IMR-90 (cell line): Measurements from ENCODE around the gene CERK. TPM values are rescaled to one million over a fixed set of nuclear protein-coding genes. Genes with fewer than 3 reads are reported as not detected.

Experiments
- ATAC-seq: fragments of 200-7000 bp; cut with Tn5 transposase; 2 replicates; pipeline ENCODE4 v1.9.1; 2020; ENCODE audit warnings: low read depth, mild to moderate bottlenecking, moderate library complexity
- BruUV-seq: library from RNA; stranded (reverse); fragments of 400-500 nt; replicated peaks from 2 replicates; lab custom pipeline; 2021; lab: Mats Ljungman, UMichigan
- CTCF ChIA-PET: fragments of 300-600 bp; formaldehyde crosslinking; extraction: SDS; loops from one replicate; lab custom pipeline; 2021; ENCODE audit warnings: antibody characterized with exemption; lab: Yijun Ruan, JAX
- POLR2A ChIA-PET: fragments of 300-600 bp; sonication (Branson Sonifier 250); formaldehyde crosslinking; loops from one replicate; lab custom pipeline; 2022; ENCODE audit warnings: antibody characterized with exemption; ENCODE audit not compliant: unreplicated experiment; lab: Charles Lee
- DNase-seq: peaks from one replicate; pipeline ENCODE4 v3.0.0; 2013
- H2AFZ ChIP-seq: replicated peaks from 2 replicates; pipeline ENCODE3; 2013; ENCODE audit warnings: low read length, mild to moderate bottlenecking; ENCODE audit not compliant: poor library complexity
- H2AK5ac ChIP-seq: 2 replicates; pipeline ENCODE4 v1.6.1; 2013; ENCODE audit warnings: low read depth, low read length, inconsistent platforms
- H2AK9ac ChIP-seq: replicated peaks from 2 replicates; pipeline ENCODE3; 2013; ENCODE audit warnings: mild to moderate bottlenecking, low read depth, low read length, moderate library complexity; ENCODE audit not compliant: poor library complexity
- H2BK120ac ChIP-seq: 2 replicates; pipeline ENCODE4 v1.6.1; 2013; ENCODE audit warnings: low read depth, low read length, inconsistent platforms
- H2BK15ac ChIP-seq: 3 replicates; pipeline ENCODE4 v1.6.1; 2013; ENCODE audit warnings: low read depth, low read length, inconsistent platforms
- H2BK20ac ChIP-seq: 2 replicates; pipeline ENCODE4 v1.6.1; 2013; ENCODE audit warnings: low read depth, mild to moderate bottlenecking, inconsistent platforms, low read length, moderate library complexity
- H2BK5ac ChIP-seq: 2 replicates; pipeline ENCODE4 v1.6.1; 2013; ENCODE audit warnings: mild to moderate bottlenecking, low read depth, low read length, inconsistent platforms; ENCODE audit not compliant: poor library complexity, severe bottlenecking
- H3K14ac ChIP-seq: replicated peaks from 2 replicates; pipeline ENCODE4 v1.6.1; 2013; ENCODE audit warnings: low read depth, low read length, inconsistent platforms
- H3K18ac ChIP-seq: 2 replicates; pipeline ENCODE4 v1.6.1; 2013; ENCODE audit warnings: low read depth, low read length, control low read depth
- H3K23ac ChIP-seq: 2 replicates; pipeline ENCODE4 v1.6.1; 2013; ENCODE audit warnings: low read depth, low read length, inconsistent platforms
- H3K27ac ChIP-seq: 2 replicates; pipeline ENCODE4 v1.5.1; 2013; ENCODE audit warnings: mild to moderate bottlenecking, control low read depth, low read length; ENCODE audit not compliant: insufficient read depth
- H3K27me3 ChIP-seq: 2 replicates; pipeline ENCODE4 v1.6.1; 2013; ENCODE audit warnings: low read length; ENCODE audit not compliant: control insufficient read depth, insufficient read depth
- H3K36me3 ChIP-seq: 2 replicates; pipeline ENCODE4 v1.6.1; 2013; ENCODE audit warnings: low read length, mixed read lengths; ENCODE audit not compliant: control insufficient read depth, insufficient read depth
- H3K4ac ChIP-seq: 2 replicates; pipeline ENCODE4 v1.6.1; 2013; ENCODE audit warnings: low read depth, low read length, inconsistent platforms
- H3K4me1 ChIP-seq: 2 replicates; pipeline ENCODE4 v1.6.1; 2013; ENCODE audit warnings: low read length, mixed read lengths; ENCODE audit not compliant: control insufficient read depth, insufficient read depth
- H3K4me2 ChIP-seq: 2 replicates; pipeline ENCODE4 v1.6.1; 2013; ENCODE audit warnings: low read depth, mild to moderate bottlenecking, control low read depth, low read length, moderate library complexity
- H3K4me3 ChIP-seq: 2 replicates; pipeline ENCODE4 v1.5.1; 2013; ENCODE audit warnings: low read depth, mild to moderate bottlenecking, control low read depth, low read length, moderate library complexity; ENCODE audit not compliant: insufficient read depth
- H3K56ac ChIP-seq: 2 replicates; pipeline ENCODE4 v1.6.1; 2013; ENCODE audit warnings: low read length, inconsistent platforms; ENCODE audit not compliant: insufficient read depth; ENCODE audit errors: extremely low read depth
- H3K79me1 ChIP-seq, 2 experiments: 2 replicates each; pipeline ENCODE4 v1.6.1; 2013; ENCODE audit warnings: low read length in 2 of 2, inconsistent platforms in 1 of 2, low read depth in 1 of 2
- H3K9ac ChIP-seq: 2 replicates; pipeline ENCODE4 v1.6.1; 2013; ENCODE audit warnings: low read depth, low read length, control low read depth
- H3K9me1 ChIP-seq: 2 replicates; pipeline ENCODE4 v1.6.1; 2013; ENCODE audit warnings: low read length, inconsistent platforms; ENCODE audit not compliant: insufficient read depth
- H3K9me3 ChIP-seq: 2 replicates; pipeline ENCODE4 v1.6.1; 2013; ENCODE audit warnings: low read length; ENCODE audit not compliant: control insufficient read depth, insufficient read depth
- H4K20me1 ChIP-seq: 2 replicates; pipeline ENCODE4 v1.6.1; 2013; ENCODE audit warnings: low read length, inconsistent platforms; ENCODE audit not compliant: insufficient read depth
- H4K5ac ChIP-seq: 2 replicates; pipeline ENCODE4 v1.6.1; 2013; ENCODE audit warnings: mild to moderate bottlenecking, low read depth, low read length, control low read depth
- H4K8ac ChIP-seq, 2 experiments: 2 replicates each; pipeline ENCODE4 v1.6.1; 2013; ENCODE audit warnings: low read depth in 2 of 2, low read length in 2 of 2, control low read depth in 1 of 2, inconsistent platforms in 1 of 2
- H4K91ac ChIP-seq: 2 replicates; pipeline ENCODE4 v1.6.1; 2013; ENCODE audit warnings: low read depth, low read length, inconsistent platforms; ENCODE audit not compliant: insufficient read depth
- BHLHE40 ChIP-seq: fragments of 150-350 bp; IDR thresholded peaks from 2 replicates; pipeline ENCODE4 v1.6.1; 2016; ENCODE audit warnings: mild to moderate bottlenecking, low read depth, low read length
- CEBPB ChIP-seq: IDR thresholded peaks from 2 replicates; pipeline ENCODE4 v1.6.1; 2012; ENCODE audit warnings: low read depth, low read length, improper control_type of control experiment
- FOS ChIP-seq: fragments of 150-350 bp; IDR thresholded peaks from 2 replicates; pipeline ENCODE4 v1.6.1; 2016; ENCODE audit warnings: low read depth, low read length
- MAFK ChIP-seq: IDR thresholded peaks from 2 replicates; pipeline ENCODE4 v1.6.1; 2012; ENCODE audit warnings: low read depth, low read length, improper control_type of control experiment
- MXI1 ChIP-seq: IDR thresholded peaks from 2 replicates; pipeline ENCODE4 v1.6.1; 2012; ENCODE audit warnings: low read depth, mild to moderate bottlenecking, low read length, moderate library complexity, borderline replicate concordance
- NFE2L2 ChIP-seq: fragments of 150-350 bp; IDR thresholded peaks from 2 replicates; pipeline ENCODE4 v1.6.1; 2016; ENCODE audit warnings: low read depth, mild to moderate bottlenecking, low read length
- POLR2A ChIP-seq: IDR thresholded peaks from 2 replicates; pipeline ENCODE4 v1.6.1; 2012; ENCODE audit warnings: mild to moderate bottlenecking, low read depth, low read length
- RCOR1 ChIP-seq: IDR thresholded peaks from 2 replicates; pipeline ENCODE4 v1.6.1; 2012; ENCODE audit warnings: mild to moderate bottlenecking, low read length, improper control_type of control experiment; ENCODE audit not compliant: insufficient replicate concordance
- RFX5 ChIP-seq: IDR thresholded peaks from 2 replicates; pipeline ENCODE4 v1.8.0; 2012; ENCODE audit warnings: low read depth, mild to moderate bottlenecking, low read length, moderate library complexity
- SMC3 ChIP-seq: fragments of 150-350 bp; IDR thresholded peaks from 2 replicates; pipeline ENCODE4 v1.6.1; 2016; ENCODE audit warnings: low read depth, mild to moderate bottlenecking, antibody characterized with exemption, low read length, moderate library complexity
- WGBS, 2 experiments: methylation state at CpG; one replicate each; pipeline versions ENCODE4 v1.1.5 to v1.1.7; 2013; ENCODE audit warnings: missing lambda C conversion rate in 2 of 2; ENCODE audit not compliant: insufficient read length in 1 of 2; ENCODE audit errors: extremely low coverage in 2 of 2; 5-methylcytosine and 5-hydroxymethylcytosine counted together
- dilution Hi-C: fragments of 300-500 bp; cut with HindIII; formaldehyde crosslinking; loops from one replicate; pipeline ENCODE4 v1.14.3; 2018; ENCODE audit warnings: low sequenced_read_pairs; ENCODE audit not compliant: unreplicated experiment
- in situ Hi-C: fragments of 300-500 bp; cut with MboI; formaldehyde crosslinking; loops from 3 replicates; pipeline ENCODE4 v1.14.3; 2019; ENCODE audit warnings: low sequenced_read_pairs, inconsistent platforms, mixed read lengths
- intact Hi-C: fragments of 100-400 bp; cut with micrococcal nuclease; formaldehyde crosslinking; loops from 2 replicates; pipeline ENCODE4 v1.10.0; 2022
- polyA plus RNA-seq, 3 experiments: library from polyadenylated mRNA; depleted of rRNA; stranded (reverse); fragments of >200 nt; gene quantifications; 2 replicates each; pipeline ENCODE4 v1.2.3, GENCODE V29; 2012; ENCODE audit warnings: low replicate concordance in 1 of 3
- total RNA-seq: library from RNA; depleted of rRNA; stranded (reverse); fragments of >200 nt; gene quantifications from 2 replicates; pipeline ENCODE4 v1.2.3, GENCODE V29; 2012
- TF ChIP-seq, protein P1 (sequence below): conservative IDR thresholded peaks from 2 replicates; pipeline ENCODE4 v1.5.1; 2012; ENCODE audit warnings: mild to moderate bottlenecking, low read depth, low read length, improper control_type of control experiment
- TF ChIP-seq, protein P2 (sequence below): fragments of 150-350 bp; IDR thresholded peaks from 2 replicates; pipeline ENCODE4 v1.6.1; 2016; ENCODE audit warnings: low read depth, mild to moderate bottlenecking, low read length, moderate library complexity, borderline replicate concordance

The CERK gene
- total and polyA plus RNA-seq, 2 of the 4 experiments (the other 2 are of a cell fraction), result 25.3 to 38.7 TPM

DNA sequence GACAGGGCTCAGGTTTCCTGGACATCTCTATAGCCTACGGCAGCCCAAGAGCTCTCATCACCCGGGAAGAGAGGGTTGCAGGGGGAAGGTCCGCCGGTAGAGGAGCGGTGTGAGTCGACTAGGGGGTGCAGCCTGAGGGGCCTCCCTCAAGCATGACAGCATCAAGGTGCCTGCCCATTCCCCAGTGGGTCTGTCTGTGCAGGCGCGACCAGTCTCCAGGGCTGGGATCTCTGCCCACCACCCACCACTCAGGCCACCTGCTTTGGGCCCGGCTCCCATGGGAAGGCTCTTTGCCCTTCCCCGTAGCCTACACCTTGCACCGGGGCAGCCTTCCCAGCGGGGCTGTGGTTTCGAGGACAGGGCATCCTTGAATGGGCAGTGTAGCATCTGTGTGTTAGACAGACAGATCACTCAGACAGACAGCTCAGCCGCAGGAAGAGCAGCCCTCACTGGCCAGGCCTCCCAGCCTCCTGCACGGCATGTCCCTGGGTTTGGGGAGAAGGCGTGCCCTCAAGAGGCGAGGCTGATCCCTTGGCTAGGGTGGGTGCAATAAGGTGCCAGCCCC lies 29.2 kb downstream of the CERK start:
- dilution Hi-C loops, result no loop called here
- H3K9ac ChIP-seq, result no peak overlapping the region

More for the DNA sequence above, 29.2 kb downstream of the CERK start:
- Histone ChIP-seq H2AK9ac (no peak overlapping the region), H3K4me2 (no peak overlapping the region), H3K4me3 (no peak overlapping the region), H3K4ac (no peak overlapping the region), H3K56ac (no peak overlapping the region), H3K79me1 (peaks cover 23 to 44% of the 10 kb centered on the region in 2 experiments), H2BK120ac (no peak overlapping the region), H3K9me3 (no peaks in the 10 kb centered on the region), H4K91ac (no peak overlapping the region), H2AK5ac (no peak overlapping the region), H3K9me1 (peaks cover 11% of the 10 kb centered on the region), H3K27ac (no peak overlapping the region), H2AFZ (no peak overlapping the region), H3K23ac (no peak overlapping the region), H3K14ac (no peak overlapping the region), H2BK20ac (no peak overlapping the region), H3K18ac (no peak overlapping the region), H4K20me1 (peaks cover 15% of the 10 kb centered on the region), H4K5ac (no peak overlapping the region), H2BK5ac (no peak overlapping the region), H3K4me1 (peaks cover 5% of the 10 kb centered on the region; the same call in 1 of the 2 replicates), H2BK15ac (no peak overlapping the region), H4K8ac (no peak overlapping the region), H3K36me3 (peaks cover 64% of the 10 kb centered on the region), H3K27me3 (no peaks in the 10 kb centered on the region)
- in situ Hi-C loops (no loop called here), intact Hi-C loops (no loop called here)
- no peak for TF ChIP-seq MAFK
- TF ChIP-seq NFE2L2, result no peak
- TF ChIP-seq BHLHE40, result no peak
- TF ChIP-seq POLR2A, result no peak
- no peak for TF ChIP-seq FOS
- no peak for TF ChIP-seq RFX5
- no peak for TF ChIP-seq CEBPB
- no peak for TF ChIP-seq RCOR1
- TF ChIP-seq, protein P1, sequence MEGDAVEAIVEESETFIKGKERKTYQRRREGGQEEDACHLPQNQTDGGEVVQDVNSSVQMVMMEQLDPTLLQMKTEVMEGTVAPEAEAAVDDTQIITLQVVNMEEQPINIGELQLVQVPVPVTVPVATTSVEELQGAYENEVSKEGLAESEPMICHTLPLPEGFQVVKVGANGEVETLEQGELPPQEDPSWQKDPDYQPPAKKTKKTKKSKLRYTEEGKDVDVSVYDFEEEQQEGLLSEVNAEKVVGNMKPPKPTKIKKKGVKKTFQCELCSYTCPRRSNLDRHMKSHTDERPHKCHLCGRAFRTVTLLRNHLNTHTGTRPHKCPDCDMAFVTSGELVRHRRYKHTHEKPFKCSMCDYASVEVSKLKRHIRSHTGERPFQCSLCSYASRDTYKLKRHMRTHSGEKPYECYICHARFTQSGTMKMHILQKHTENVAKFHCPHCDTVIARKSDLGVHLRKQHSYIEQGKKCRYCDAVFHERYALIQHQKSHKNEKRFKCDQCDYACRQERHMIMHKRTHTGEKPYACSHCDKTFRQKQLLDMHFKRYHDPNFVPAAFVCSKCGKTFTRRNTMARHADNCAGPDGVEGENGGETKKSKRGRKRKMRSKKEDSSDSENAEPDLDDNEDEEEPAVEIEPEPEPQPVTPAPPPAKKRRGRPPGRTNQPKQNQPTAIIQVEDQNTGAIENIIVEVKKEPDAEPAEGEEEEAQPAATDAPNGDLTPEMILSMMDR, result no peak
- no peak for TF ChIP-seq SMC3
- no peak for TF ChIP-seq MXI1
- TF ChIP-seq, protein P2, sequence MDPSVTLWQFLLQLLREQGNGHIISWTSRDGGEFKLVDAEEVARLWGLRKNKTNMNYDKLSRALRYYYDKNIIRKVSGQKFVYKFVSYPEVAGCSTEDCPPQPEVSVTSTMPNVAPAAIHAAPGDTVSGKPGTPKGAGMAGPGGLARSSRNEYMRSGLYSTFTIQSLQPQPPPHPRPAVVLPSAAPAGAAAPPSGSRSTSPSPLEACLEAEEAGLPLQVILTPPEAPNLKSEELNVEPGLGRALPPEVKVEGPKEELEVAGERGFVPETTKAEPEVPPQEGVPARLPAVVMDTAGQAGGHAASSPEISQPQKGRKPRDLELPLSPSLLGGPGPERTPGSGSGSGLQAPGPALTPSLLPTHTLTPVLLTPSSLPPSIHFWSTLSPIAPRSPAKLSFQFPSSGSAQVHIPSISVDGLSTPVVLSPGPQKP, result no peak
- no peak for DNase-seq
- BruUV-seq, result no TSS peak
- 100% methylated on average over 2 of the region's 17 CpGs; no CpG with 5 or more reads in 1 of the 2 experiments for WGBS, 2 experiments
- POLR2A ChIA-PET, result no interaction called here
- no peak for ATAC-seq
- CTCF ChIA-PET, result no interaction called here
